NCI-H146 (cell line): ENCODE results near the gene USP2.

Experiments
- DNase-seq: peaks from one replicate; lab custom pipeline; 2025; lab: John Stamatoyannopoulos, UW

USP2 gene, protein sequence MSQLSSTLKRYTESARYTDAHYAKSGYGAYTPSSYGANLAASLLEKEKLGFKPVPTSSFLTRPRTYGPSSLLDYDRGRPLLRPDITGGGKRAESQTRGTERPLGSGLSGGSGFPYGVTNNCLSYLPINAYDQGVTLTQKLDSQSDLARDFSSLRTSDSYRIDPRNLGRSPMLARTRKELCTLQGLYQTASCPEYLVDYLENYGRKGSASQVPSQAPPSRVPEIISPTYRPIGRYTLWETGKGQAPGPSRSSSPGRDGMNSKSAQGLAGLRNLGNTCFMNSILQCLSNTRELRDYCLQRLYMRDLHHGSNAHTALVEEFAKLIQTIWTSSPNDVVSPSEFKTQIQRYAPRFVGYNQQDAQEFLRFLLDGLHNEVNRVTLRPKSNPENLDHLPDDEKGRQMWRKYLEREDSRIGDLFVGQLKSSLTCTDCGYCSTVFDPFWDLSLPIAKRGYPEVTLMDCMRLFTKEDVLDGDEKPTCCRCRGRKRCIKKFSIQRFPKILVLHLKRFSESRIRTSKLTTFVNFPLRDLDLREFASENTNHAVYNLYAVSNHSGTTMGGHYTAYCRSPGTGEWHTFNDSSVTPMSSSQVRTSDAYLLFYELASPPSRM

DNA sequence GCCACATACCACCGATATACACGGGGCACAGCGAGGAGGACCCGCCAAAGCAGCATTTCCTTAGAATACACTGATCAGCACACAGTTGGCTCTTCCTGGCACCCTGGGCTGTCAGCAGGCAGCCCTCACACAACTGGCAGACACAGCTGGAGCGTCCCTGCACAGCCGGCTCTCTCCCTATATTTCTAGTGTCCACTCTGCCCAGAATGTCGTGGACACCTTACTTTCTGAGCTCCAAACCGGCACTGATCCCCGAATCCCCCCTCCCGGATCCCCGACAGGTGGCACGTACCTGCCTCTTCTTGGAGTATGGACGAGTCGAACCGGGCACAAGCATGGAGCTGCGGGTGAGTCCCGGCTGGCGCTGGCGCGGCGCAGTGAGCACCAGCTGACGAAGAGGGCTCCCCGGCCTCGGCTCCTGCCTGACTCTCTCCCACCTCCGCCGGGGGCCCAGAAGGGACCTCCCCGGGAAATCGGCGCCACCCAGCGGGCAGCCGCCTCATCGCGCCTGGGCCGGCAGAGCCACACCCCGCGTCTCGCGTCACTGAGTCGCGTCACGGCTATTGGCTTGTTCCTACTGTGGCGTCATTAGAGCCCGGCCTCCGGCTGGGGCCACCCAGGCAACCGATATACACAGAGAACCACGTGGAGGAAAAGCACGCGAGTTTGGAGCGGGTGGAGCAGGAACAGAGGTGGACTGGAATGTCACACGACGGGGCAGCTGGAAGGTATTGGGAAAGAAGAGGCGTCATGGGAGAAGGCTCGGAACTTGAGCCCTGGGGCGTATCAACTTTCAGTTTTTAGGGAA lies at the start of gene USP2:
Gene USP2 (minus strand): TSS at position 510 of the 808 bp plus-strand sequence. CDS start 8,210 bp downstream, outside the sequence.
- DNase-seq: peak; percentile 97

DNA sequence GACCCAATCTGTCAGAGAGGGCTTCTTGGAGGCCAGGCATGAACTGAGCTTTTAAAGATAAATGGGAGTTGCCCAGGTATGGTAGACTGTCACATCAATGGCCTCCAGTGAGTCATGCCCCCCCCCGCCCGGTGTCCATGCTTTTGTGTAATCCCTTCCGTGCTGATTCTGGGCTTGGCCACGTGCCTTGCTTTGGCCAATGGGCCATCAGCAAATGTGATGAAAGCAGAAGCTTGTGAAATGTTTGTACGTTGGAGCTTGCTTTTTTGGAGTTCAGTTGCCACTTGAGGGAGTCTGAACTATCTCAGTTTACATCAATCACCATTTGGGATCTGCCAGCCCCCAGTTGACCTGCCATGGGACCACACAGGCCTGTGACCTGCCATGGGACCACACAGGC lies 45.8 kb upstream of the USP2 start:
- DNase-seq: no peak

DNA sequence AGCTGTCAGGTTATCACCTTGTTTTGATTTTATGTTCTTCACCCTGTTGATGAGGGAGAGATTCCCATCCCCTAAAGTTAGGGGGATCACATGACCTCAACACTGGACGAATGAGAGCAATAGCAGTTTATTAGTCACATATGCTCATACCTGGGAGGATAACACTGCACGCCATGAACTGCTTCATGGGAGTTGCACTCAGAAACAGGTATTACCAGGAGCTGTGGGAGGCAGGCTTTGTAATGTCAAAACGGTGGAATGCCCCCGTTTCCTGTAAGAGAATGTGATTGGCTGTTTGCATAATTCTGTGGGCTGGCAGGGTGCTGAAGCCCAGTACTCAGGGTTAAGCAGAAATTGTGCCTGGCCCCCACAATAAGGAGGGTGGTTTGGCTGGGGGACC lies 44.7 kb upstream of the USP2 start:
- no peak for DNase-seq

DNA sequence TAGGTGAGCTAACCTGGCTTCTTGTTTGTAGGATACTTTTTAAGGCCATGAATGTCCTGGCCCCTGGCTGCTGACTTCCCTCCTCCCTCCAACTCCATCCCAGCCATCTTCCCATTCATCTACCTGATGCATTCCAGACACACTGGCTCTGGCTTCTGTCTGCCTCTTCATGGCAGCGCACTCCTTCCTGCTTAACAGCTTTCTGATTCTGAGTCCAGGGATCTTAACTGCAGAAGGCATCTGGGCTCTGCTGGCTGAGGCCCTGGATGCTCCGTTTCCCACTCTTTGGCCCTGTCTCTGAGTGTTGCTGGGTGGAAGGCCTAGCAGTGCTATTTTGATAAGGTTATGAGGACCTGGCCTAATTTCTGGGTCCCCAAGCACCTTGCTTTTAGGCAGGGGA lies 43.3 kb upstream of the USP2 start:
- no peak for DNase-seq

DNA sequence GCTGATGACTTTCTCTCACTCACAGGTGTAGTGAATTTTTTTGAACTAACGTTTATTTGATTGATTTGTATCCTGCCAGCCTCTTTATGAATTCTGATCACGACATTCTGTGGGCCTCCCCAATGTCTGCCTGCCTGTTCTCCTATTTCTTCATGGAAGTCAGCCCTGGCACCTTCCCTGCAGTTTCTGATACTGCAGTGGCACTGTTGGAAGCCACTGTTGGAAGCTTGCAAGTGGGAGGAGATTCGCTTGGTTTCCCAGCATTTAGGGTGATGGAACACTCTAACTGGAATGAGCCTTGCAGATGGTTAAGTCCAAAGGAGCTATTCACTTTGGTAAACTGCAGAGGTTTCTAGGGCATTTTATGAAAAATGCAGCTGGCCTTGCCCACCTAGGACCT lies 42.8 kb upstream of the USP2 start:
- DNase-seq: no peak

DNA sequence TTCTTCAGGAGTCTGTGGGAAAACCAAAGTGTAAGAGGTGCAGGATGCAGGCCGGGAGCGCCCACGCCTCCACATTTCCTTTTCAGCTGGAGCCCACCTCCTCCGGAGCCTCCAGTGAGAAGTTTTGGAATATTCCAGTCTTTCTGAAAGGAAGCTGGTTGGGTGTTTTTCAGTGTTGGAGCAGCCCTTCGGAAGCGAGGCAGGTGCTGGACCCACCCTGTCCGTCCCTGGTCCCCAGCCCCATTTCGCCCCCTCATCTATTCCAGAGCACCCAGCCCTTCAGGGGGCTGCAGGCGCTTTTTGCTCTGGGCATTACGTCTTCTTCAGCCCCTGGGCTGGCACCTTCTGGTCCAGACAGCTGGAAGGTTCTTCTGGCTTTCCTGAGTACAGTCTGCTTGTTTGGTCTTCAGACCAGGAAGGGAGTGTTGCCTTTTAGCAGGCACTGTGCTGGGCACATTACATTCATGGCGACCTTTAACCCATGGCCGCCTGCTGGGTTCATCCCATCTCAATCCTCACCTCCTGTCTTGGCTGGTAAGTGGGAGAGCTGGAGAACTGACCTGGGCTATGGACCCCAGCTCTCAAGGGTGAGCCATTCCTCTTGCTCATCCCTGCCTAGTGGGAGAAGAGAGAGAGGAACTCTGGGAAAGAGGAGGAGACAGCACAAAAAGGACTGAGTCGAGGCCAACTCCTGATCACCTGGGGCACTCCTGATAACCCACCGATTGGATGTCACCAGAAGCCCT lies 42.2 kb upstream of the USP2 start:
- no peak for DNase-seq

DNA sequence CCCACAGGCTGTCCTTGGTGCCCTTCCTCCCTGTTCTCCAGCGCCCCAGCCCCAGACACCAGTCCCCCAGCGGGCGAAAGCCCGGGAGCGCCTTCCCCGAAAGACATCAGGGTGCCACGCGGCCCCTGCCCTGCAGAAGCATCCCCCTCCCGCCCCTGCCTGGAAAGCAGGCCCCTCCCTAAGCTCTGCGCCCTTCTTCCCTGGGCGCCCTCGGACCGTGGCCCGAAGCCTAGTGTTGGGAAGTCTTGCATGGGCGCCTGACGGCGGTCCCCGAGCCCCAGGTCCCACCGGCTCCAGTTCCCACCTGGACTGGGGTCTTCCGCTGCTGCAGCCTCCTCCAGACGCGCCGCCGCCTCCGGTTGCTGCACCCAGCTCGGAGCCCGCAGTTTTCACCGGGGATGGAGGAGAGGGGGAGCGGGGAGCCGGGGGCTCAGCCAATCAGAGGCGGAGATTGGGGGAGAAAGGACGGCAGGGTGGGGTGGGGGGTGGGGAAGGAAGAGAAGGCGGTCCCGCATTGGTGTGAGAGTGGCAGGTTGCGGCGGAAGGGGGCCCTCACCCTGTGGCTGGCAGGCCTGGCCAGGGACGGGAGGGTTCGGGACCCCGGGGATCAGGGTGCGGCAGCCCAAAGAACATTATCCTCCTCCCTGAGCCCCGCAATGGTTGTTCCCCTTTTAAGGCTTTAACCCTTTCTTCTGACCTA lies 41.5 kb upstream of the USP2 start, which contains the start of gene THY1:
Gene THY1 (minus strand): TSS at position 364 of the 700 bp plus-strand sequence. CDS start 2,267 bp downstream, outside the sequence.
- DNase-seq: peak; percentile 81

DNA sequence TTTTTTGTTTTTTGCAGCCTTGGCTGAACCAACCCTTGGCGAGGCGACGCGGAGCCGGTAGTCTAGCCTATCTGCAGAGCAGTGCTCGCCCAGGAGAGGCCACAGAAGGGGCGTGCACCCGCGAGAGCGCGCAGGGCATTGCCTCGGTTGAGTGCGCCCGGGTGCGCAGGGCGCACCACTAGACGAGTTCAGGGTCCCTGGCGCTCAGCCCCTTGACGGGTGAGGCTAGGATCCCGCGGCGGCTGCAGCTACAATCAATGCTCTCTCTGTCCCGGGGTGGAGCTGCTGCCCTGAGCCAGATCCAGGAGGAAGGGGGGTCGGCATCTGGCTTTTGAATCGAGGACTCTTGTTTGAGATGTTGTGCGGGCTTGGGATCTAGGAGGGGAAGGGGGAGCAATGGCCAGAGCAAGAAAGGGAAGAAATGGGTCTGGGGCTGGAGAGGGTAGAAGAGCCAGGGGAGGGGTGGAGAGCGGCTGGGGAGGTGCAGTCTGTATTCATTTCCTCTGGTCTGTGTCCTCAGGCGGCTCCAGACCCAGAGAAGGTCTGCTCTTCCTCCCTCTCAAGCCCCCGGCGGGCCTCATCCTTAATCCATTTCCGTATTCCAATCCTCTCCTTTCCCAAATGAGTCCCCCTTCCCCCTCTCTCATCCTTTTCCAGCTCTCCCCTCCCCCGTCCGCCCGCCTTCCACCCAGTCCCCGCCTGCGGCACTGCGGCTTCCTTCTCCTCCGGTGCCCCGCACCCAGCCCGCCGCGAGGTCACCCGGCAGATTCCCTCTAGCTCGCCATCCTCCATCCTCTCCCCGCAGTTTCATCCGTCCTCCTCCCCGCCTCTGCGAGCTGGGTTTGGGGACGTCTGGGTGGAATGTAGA lies 40.7 kb upstream of the USP2 start:
- peak; percentile 76 for DNase-seq

DNA sequence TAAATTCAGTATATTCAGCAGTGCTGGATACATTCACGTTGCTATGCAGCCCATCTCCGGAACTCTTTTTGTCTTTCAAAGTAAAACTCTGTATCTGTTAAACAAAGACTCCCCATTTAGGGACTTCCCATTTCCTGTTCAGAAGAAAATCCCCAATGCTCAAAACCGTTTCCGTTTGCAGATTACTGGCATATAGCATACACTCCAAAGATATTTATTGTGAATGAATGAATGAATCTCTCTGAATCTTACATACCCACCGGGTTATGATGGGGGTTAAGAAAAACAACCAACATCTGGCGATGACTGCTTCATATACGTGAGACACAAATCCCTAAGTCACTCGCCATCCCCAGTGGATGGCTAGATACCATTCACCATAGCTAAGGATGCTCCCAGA lies 39.9 kb upstream of the USP2 start:
- no peak for DNase-seq

DNA sequence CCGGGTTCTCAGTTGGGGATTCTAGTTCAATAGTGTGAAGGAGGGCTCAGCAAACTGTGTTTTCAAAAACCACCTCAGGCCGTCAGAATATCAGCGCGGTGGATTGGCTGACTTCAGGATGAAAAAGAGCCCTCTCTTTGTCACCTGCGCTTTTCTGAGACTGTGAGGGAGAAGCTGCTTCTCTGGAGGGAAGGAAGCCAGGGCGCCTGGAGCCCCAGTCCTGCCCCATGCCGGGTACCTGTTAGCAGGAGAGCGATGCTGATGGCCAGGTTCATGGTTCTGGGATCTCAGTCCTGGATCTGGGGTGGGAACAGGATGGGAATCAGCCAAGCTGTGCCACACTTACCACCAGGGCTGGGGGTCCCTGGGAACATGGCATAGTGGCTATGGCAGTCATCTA lies 39.1 kb upstream of the USP2 start:
- DNase-seq: no peak

DNA sequence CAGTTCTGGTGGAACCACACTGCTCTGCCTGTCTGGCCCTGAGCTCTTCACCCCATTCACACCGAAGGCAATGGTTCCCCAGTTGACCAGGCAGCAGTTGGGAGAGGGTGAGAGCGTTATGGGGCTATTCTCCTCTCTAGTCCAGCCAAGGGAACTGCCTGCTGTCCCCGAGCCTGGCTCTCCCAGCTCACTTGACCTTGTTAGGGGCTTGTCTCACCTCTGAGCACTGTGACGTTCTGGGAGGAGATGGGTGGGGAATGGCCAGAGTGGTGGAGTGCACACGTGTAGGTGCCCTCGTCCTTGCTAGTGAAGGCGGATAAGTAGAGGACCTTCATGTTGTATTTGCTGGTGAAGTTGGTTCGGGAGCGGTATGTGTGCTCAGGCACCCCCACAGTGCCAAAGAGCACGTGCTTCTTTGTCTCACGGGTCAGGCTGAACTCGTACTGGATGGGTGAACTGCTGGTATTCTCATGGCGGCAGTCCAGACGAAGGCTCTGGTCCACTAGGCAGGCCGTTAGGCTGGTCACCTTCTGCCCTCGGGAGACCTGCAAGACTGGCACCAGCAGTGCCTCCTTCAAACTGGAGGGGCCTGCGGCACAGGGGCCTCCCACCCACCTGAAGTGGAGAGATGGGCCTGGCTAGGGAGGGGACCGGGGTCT lies 38.5 kb upstream of the USP2 start:
- no peak for DNase-seq

DNA sequence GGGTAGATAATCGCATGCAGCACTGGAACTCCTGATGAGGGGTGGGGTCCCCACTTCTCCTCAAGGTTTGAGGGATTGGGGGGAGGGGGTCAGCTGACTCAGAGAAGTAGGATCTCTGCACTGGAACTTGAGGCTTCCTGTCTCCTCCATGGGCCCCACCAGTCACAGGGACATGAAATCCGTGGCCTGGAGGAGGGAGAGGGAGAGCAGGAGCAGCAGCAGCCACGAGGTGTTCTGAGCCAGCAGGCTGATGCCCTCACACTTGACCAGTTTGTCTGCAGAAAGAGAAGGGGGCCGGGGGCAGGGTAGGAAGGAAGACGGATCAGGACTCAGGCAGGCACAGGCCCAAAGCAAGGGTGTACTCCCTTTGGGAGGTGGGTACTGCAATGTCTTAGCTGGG lies 37.8 kb upstream of the USP2 start:
- no peak for DNase-seq

DNA sequence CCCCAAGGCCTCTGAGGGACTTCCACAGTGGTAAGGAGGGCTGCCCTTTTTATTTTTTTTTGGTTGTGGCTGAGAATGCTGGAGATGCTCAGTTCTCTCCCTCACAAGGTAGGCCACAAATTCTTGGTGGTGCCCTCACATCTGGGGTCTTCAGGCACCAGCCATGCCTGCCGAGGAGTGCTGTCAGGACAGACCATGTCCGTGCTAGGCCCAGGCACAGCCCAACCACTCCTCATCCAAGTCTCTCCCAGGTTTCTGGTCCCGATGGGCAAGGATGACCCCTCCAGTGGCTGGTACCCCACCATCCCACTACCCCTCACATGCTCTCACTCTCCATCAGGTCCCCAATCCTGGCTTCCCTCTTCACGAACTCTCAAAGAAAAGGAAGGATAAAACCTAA lies 37.3 kb upstream of the USP2 start:
- no peak for DNase-seq

DNA sequence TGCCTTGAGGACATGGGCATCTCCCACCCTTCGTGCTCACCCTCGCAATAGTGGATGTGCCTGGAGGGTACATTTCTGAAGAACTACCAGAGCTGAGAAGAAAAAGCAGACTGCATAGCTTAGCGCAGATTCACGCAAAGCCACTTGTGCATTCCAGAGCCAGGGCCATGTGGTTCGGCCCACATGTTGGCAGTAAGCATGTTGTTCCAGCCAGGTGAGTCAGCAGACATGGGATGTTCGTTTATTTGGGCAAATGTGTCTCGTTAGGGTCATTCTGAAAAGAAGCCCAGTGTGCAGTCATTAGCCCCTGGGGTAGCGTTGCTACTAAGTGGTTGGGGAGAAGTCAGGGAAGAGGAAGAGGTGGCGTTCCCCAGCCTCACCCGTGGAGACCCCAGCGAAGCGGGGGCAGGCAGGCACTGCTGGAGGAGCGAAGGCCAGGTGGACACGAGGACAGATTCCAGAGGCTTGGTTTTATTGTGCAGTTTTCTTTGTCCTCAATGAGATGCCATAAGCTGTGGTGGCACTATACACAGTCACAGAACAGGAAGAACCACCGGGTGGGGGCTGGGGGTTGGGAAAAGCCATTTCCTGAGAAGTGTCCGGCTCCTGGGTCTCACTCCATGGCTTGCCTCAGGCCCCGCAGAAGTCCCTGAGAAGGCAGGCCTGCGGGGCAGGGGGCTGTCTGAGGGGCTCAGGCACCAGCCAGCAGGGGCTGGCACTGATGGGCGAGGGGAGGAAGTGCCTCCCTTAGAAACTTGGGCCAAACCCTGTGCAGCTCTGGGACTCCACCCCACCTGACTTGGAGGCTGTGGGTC lies 36.4 kb upstream of the USP2 start:
- no peak for DNase-seq

DNA sequence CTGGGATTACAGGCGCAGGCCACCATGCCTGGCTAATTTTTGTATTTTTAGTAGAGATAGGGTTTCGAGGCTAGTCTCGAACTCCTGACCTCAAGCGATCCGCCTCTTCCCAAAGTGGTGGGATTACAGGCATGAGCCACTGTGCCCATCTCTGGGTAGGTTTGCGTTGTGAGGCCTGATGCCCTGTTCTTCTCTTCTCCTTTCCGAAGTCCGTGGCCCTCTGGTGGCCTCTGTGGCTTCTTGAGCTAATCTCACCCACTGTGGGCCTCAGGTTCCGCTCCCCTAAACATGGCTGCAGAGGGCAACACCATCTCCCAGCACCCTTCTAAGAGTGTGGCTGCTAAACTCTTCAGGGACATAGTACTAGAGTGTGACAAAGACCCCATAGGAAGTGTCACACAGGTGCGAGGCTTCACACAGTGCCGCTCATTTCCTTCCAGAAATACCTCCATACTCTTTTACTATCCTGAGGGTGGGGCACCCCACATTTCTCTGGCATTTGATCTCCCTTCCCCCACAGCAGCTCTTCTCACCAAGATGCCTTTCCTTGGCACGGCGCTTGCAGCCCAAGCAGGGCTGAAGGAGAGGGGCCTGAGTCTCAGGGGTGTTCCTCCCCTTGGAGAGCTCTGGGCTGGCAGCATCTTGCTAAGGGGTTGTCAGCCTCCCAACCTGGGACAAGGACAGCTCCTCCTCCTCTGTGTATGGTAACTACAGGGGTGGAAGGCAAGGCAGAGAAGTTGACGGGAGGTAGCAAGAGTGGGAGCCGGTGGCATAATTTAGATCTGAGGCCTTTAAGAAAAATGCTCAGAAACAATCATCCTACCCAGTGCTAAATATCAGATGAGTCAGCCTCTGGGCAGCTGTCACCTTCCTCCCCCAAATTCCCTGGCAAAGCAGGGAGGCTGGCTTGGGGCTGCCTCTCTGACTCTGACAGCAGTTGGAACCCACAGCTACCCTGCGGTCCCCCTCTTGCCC lies 35.4 kb upstream of the USP2 start:
- DNase-seq: no peak

DNA sequence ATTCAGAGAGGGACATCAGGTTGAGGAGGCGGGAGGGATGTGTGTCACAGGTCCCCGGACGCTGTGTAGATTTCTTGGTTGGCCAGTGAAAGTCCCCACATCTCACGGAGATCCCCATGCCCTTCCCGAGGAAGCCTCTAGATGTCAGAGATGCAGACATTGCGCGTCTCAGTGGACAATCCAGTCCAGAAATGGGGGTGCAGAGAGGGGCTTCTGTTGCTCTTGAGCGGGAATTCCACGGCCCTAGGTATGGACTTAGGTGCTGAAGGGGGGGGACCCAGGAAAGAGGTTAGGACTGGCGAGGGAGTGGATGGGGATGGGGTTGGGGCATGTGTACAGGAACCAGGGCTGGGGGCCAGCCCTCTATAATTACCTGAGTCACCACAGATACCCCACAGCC lies 34.5 kb upstream of the USP2 start:
- DNase-seq: no peak

DNA sequence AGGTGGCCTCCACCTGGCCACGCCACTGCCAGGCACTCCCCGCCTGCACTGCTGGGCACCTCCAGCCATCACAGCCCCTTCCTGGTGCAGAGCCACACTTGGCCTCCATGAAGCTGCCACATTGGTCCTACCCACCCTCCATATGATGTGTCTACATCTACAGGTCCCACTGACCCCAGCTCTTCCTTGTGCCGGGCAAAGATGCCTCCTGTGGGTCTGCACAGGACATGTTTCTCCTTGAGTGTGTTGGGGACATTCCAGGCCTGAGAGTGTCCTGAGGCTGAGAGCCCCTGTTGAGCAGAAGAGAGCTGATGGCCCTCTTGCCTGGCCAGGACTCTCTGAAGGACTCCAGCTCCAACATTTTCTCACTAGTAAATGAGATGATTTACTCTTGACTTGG lies 34.0 kb upstream of the USP2 start:
- DNase-seq: no peak

DNA sequence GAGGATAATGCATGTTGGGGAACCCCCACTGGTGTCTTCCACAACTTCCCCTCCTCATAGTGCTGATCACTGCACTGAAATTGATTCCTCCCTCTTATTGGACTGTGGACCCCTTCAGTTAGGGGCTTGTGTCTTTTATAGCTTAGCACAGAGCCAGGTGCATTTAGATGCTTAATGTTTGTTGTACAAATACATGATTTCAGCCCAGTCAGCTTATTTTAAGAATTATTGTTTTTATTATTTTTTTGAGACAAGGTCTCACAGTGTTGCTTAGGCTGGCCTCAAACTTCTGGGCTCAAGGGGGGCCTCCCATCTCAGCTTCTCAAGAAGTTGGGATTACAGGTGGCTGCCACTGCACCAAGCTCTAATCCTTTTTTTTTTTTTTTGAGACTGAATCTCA lies 33.2 kb upstream of the USP2 start:
- no peak for DNase-seq
